BLaER1 treated with 17β-estradiol and CSF1 and Interleukin-3, amounts not matched to agents 10 nM and 100 nM (cell line): ENCODE data around the gene PGGT1B.

Source experiments
- H3K27ac ChIP-seq, 11 experiments: shearing (Covaris generic); formaldehyde crosslinking; 2 replicates each; pipeline ENCODE4 v1.8.1; 2022
- H3K27me3 ChIP-seq, 11 experiments: shearing (Covaris generic); formaldehyde crosslinking; 2 replicates each; pipeline ENCODE4 v1.8.1; 2022
- H3K36me3 ChIP-seq, 11 experiments: shearing (Covaris generic); formaldehyde crosslinking; 2 replicates each; pipeline ENCODE4 v1.8.1; 2022
- H3K4me1 ChIP-seq, 10 experiments: shearing (Covaris generic); formaldehyde crosslinking; 2 replicates each; pipeline ENCODE4 v1.8.1; 2022
- H3K4me2 ChIP-seq, 11 experiments: shearing (Covaris generic); formaldehyde crosslinking; 2 replicates each; pipeline ENCODE4 v1.8.1; 2022
- H3K4me3 ChIP-seq, 10 experiments: shearing (Covaris generic); formaldehyde crosslinking; 2 replicates each; pipeline ENCODE4 v1.8.1; 2022
- H3K9ac ChIP-seq, 11 experiments: shearing (Covaris generic); formaldehyde crosslinking; 2 replicates each; pipeline ENCODE4 v1.8.1; 2022
- H3K9me3 ChIP-seq, 11 experiments: shearing (Covaris generic); formaldehyde crosslinking; replicated peaks in 1 of 11; 2 replicates each; pipeline ENCODE4 v1.8.1; 2022
- H4K20me1 ChIP-seq, 11 experiments: shearing (Covaris generic); formaldehyde crosslinking; 2 replicates each; pipeline ENCODE4 v1.8.1; 2022
- Cebpa-rat ChIP-seq, 11 experiments: shearing (Covaris generic); IDR thresholded peaks; 2 replicates each; pipeline ENCODE4 v1.8.1; 2022

PGGT1B gene

DNA sequence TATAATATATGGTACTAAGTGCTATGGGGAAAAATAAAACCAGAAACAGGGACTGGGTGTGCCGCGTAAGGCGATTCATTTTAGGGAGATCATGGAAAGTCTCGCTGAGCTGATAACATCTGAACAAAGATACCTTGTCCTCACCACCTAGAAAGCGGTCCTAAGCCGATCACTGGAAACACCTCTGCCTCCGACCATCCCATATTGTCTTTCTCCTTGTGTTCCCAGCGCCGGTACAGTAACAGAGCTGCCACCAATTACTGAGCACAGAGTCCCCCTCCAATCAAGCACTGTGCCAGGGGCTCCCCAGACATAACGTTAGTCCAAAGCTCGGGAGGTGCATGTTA lies 33.1 kb upstream of the PGGT1B start:
- Histone ChIP-seq H3K9ac (peak overlapping the region; percentile 78 to 85 (median 83)), H3K27ac (peak overlapping the region; percentile 60 to 83 (median 76); a peak in 21 of 22 replicates)
- TF ChIP-seq Cebpa-rat (IDR thresholded peaks at IDR 0.05): no peak

GRCh38 chr5:115291397-115291796 lies 28.7 kb upstream of the PGGT1B start:
- Histone ChIP-seq H4K20me1 (peaks cover 0 to 6% (median 0%) of the 10 kb centered on the region in 11 experiments; a peak in 4 of 22 replicates), H3K4me2 (no peak overlapping the region), H3K9me3 (peaks cover 10 to 27% (median 18%) of the 10 kb centered on the region in 11 experiments; a peak in 21 of 22 replicates), H3K9ac (no peak overlapping the region), H3K4me3 (no peak overlapping the region), H3K36me3 (peaks cover 0 to 15% (median 6%) of the 10 kb centered on the region in 11 experiments; a peak in 10 of 22 replicates), H3K27me3 (no peaks in the 10 kb centered on the region), H3K27ac (no peak overlapping the region), H3K4me1 (peaks cover 12 to 43% (median 16%) of the 10 kb centered on the region in 10 experiments)
- TF ChIP-seq Cebpa-rat (IDR thresholded peaks at IDR 0.05): no peak

More for the DNA sequence above, 33.1 kb upstream of the PGGT1B start:
- H3K4me1 ChIP-seq: peaks cover 9 to 18% (median 14%) of the 10 kb centered on the region in 10 experiments
- peak overlapping the region; percentile 74 to 92 (median 85) for H3K4me3 ChIP-seq
- peaks cover 0 to 15% (median 6%) of the 10 kb centered on the region in 11 experiments; a peak in 10 of 22 replicates for H3K36me3 ChIP-seq
- peaks cover 10 to 27% (median 18%) of the 10 kb centered on the region in 11 experiments; a peak in 21 of 22 replicates for H3K9me3 ChIP-seq
- no peaks in the 10 kb centered on the region for H3K27me3 ChIP-seq
- H4K20me1 ChIP-seq: no peaks in the 10 kb centered on the region
- peak overlapping the region; percentile 86 to 99 (median 91) for H3K4me2 ChIP-seq

- H3K4me2 ChIP-seq: peak overlapping the region in 5 of 11 experiments; percentile 15 to 73 (median 66); a peak in 9 of 22 replicates
- no peak overlapping the region for H3K9ac ChIP-seq
- H4K20me1 ChIP-seq: peaks cover 0 to 6% (median 0%) of the 10 kb centered on the region in 11 experiments; a peak in 4 of 22 replicates
- peak overlapping the region in 2 of 11 experiments; percentile 20 to 22; a peak in 4 of 22 replicates for H3K27ac ChIP-seq
- no peaks in the 10 kb centered on the region for H3K27me3 ChIP-seq
- peaks cover 0 to 15% (median 6%) of the 10 kb centered on the region in 11 experiments; a peak in 10 of 22 replicates for H3K36me3 ChIP-seq
- TF ChIP-seq Cebpa-rat (IDR thresholded peaks at IDR 0.05): no peak
- H3K9me3 ChIP-seq: peaks cover 10 to 27% (median 18%) of the 10 kb centered on the region in 11 experiments; a peak in 21 of 22 replicates
- peaks cover 0 to 26% (median 0%) of the 10 kb centered on the region in 10 experiments; a peak in 7 of 20 replicates for H3K4me1 ChIP-seq
- peak overlapping the region in 1 of 10 experiments; percentile 16; a peak in 1 of 20 replicates for H3K4me3 ChIP-seq
These were observed 26.4 kb upstream of the PGGT1B start for GRCh38 chr5:115289104-115289503.

DNA sequence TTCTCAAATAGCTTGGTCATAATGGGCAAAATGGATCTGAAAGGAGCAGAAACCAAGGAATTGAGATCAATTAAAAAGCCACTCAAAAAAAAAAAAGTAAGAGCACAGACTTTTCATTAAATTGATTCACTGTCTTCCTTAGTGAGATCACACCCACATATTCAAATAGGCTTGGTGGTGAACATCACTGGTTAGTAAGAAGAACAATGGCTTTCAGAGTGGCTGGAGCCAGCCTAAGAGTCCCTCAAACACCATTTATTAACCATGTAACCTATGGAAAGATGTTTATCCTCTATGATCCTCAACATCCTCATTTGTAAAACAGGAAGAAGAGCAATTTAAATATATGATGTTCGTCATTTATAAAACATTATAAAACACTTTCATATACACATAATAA lies 21.3 kb upstream of the PGGT1B start:
- Histone ChIP-seq H3K9ac (no peak overlapping the region), H4K20me1 (peaks cover 0 to 2% (median 0%) of the 10 kb centered on the region in 11 experiments; a peak in 3 of 22 replicates), H3K4me1 (peaks cover 0 to 15% (median 0%) of the 10 kb centered on the region in 10 experiments; a peak in 7 of 20 replicates), H3K4me2 (no peak overlapping the region), H3K36me3 (peaks cover 0 to 12% (median 4%) of the 10 kb centered on the region in 11 experiments; a peak in 2 of 22 replicates), H3K4me3 (no peak overlapping the region), H3K27me3 (no peaks in the 10 kb centered on the region), H3K9me3 (peaks cover 0 to 3% (median 0%) of the 10 kb centered on the region in 11 experiments; a peak in 1 of 22 replicates), H3K27ac (no peak overlapping the region)
- no peak for TF ChIP-seq Cebpa-rat (IDR thresholded peaks at IDR 0.05)

DNA sequence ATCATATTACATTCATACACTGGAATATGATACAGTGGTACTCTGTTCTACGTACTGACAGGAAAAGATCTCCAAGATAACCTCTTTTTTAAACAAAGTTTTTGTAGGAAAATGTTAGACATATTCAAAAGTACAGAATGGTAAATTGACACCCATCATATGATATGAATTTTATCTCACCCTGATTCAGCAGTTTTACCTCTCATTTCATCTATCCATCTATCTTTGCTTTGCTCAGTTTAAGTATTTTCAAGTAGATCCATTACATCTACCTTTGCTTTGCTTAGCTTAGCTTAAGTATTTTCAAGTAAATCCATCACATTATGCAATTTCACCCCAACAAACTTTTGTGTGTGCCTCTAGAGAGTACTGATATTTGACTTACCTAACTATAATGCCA lies 19.5 kb upstream of the PGGT1B start:
- peaks cover 0 to 12% (median 4%) of the 10 kb centered on the region in 11 experiments; a peak in 2 of 22 replicates for H3K36me3 ChIP-seq
- no peak overlapping the region for H3K9ac ChIP-seq
- no peaks in the 10 kb centered on the region; a peak in 1 of 20 replicates for H3K4me1 ChIP-seq
- H3K4me3 ChIP-seq: no peak overlapping the region
- H3K27me3 ChIP-seq: no peaks in the 10 kb centered on the region
- no peak overlapping the region for H3K27ac ChIP-seq
- no peak for TF ChIP-seq Cebpa-rat (IDR thresholded peaks at IDR 0.05)
- H3K9me3 ChIP-seq: peaks cover 0 to 3% (median 0%) of the 10 kb centered on the region in 11 experiments; a peak in 1 of 22 replicates
- no peak overlapping the region for H3K4me2 ChIP-seq
- no peaks in the 10 kb centered on the region; a peak in 1 of 22 replicates for H4K20me1 ChIP-seq

- Histone ChIP-seq H3K27ac (peak overlapping the region in 7 of 11 experiments; percentile 32 to 79 (median 65); a peak in 14 of 22 replicates), H3K4me2 (peak overlapping the region in 10 of 11 experiments; percentile 0 to 83 (median 74); a peak in 18 of 22 replicates), H3K27me3 (no peaks in the 10 kb centered on the region), H3K9me3 (no peaks in the 10 kb centered on the region), H4K20me1 (no peaks in the 10 kb centered on the region), H3K36me3 (peaks cover 0 to 38% (median 9%) of the 10 kb centered on the region in 11 experiments; a peak in 10 of 22 replicates), H3K4me3 (peak overlapping the region in 1 of 10 experiments; percentile 9; a peak in 1 of 20 replicates), H3K9ac (peak overlapping the region in 3 of 11 experiments; percentile 48 to 62 (median 59); a peak in 4 of 22 replicates), H3K4me1 (peaks cover 6 to 54% (median 39%) of the 10 kb centered on the region in 10 experiments; a peak in 17 of 20 replicates)
- TF ChIP-seq Cebpa-rat (IDR thresholded peaks at IDR 0.05): peak in 4 of 11 experiments; percentile 30 to 69 (median 50); a peak in 3 of 22 replicates
These were observed 11.9 kb upstream of the PGGT1B start for GRCh38 chr5:115274584-115274983.

GRCh38 chr5:115272297-115272958 lies 9.8 kb upstream of the PGGT1B start:
- Histone ChIP-seq H3K4me1 (peaks cover 6 to 54% (median 39%) of the 10 kb centered on the region in 10 experiments; a peak in 17 of 20 replicates), H3K27me3 (no peaks in the 10 kb centered on the region), H4K20me1 (no peaks in the 10 kb centered on the region), H3K27ac (peak overlapping the region in 5 of 11 experiments; percentile 20 to 63 (median 56); a peak in 7 of 22 replicates), H3K9ac (peak overlapping the region in 1 of 11 experiments; percentile 46; a peak in 1 of 22 replicates), H3K9me3 (no peaks in the 10 kb centered on the region), H3K36me3 (peaks cover 8 to 46% (median 15%) of the 10 kb centered on the region in 11 experiments; a peak in 15 of 22 replicates), H3K4me3 (no peak overlapping the region), H3K4me2 (peak overlapping the region in 6 of 11 experiments; percentile 37 to 83 (median 77); a peak in 12 of 22 replicates)
- TF ChIP-seq Cebpa-rat (IDR thresholded peaks at IDR 0.05): no peak

GRCh38 chr5:115271295-115272050 lies 8.8 kb upstream of the PGGT1B start:
- Histone ChIP-seq H3K27ac (peak overlapping the region in 6 of 11 experiments; percentile 17 to 63 (median 54); a peak in 11 of 22 replicates), H4K20me1 (no peaks in the 10 kb centered on the region), H3K4me3 (peak overlapping the region in 2 of 10 experiments; percentile 4 to 16; a peak in 1 of 20 replicates), H3K27me3 (no peaks in the 10 kb centered on the region), H3K36me3 (peaks cover 12 to 52% (median 20%) of the 10 kb centered on the region in 11 experiments; a peak in 19 of 22 replicates), H3K4me2 (peak overlapping the region in 9 of 11 experiments; percentile 14 to 83 (median 59); a peak in 17 of 22 replicates), H3K4me1 (peaks cover 6 to 54% (median 39%) of the 10 kb centered on the region in 10 experiments; a peak in 17 of 20 replicates), H3K9me3 (no peaks in the 10 kb centered on the region), H3K9ac (peak overlapping the region in 5 of 11 experiments; percentile 29 to 46 (median 38); a peak in 7 of 22 replicates)
- no peak for TF ChIP-seq Cebpa-rat (IDR thresholded peaks at IDR 0.05)
